K562 (cell line): ENCODE measurements around the gene GGNBP2. TPM values are rescaled to one million over a fixed set of nuclear protein-coding genes. Genes with fewer than 3 reads are reported as not detected.

ENCODE experiments used
- ARID1B ChIP-seq: fragments of 450-650 bp; IDR thresholded peaks from 2 replicates; pipeline ENCODE4 v1.6.1; 2016; ENCODE audit warnings: antibody characterized with exemption, mild to moderate bottlenecking, inconsistent platforms
- ATF1 ChIP-seq, 2 experiments: fragments of 450-650 bp in 1 of 2; IDR thresholded peaks; 2 replicates each; pipeline ENCODE4 v1.6.1; 2016; ENCODE audit warnings: missing compliant biosample characterization in 1 of 2, missing genetic modification characterization in 1 of 2
- BRCA1 ChIP-seq, 2 experiments: fragments of 450-650 bp in 1 of 2; sonication (generic) in 1 of 2; formaldehyde crosslinking in 1 of 2; IDR thresholded peaks; 2 replicates each; pipeline versions ENCODE4 v1.5.0 to v1.6.1; 2017 to 2020; ENCODE audit warnings: mild to moderate bottlenecking in 1 of 2, missing genetic modification reagents in 1 of 2
- CREM ChIP-seq: IDR thresholded peaks from 2 replicates; pipeline ENCODE4 v1.6.1; 2014; ENCODE audit warnings: antibody characterized with exemption, low read depth
- CXXC5 ChIP-seq: fragments of 250-450 bp; sonication (Bioruptor Pico); IDR thresholded peaks from 2 replicates; pipeline ENCODE4 v1.8.0; 2022; ENCODE audit warnings: inconsistent platforms, mild to moderate bottlenecking, moderate library complexity
- DMBX1 ChIP-seq: fragments of 250-450 bp; sonication (Bioruptor Pico); IDR thresholded peaks from 2 replicates; pipeline ENCODE4 v1.8.0; 2022; ENCODE audit warnings: inconsistent platforms, mild to moderate bottlenecking, moderate library complexity, borderline replicate concordance
- ESRRA ChIP-seq: fragments of 450-650 bp; IDR thresholded peaks from 2 replicates; pipeline ENCODE4 v1.6.1; 2014; ENCODE audit warnings: low read depth, mild to moderate bottlenecking, moderate library complexity, borderline replicate concordance
- HSF4 ChIP-seq: fragments of 250-450 bp; sonication (Bioruptor Pico); IDR thresholded peaks from 2 replicates; pipeline ENCODE4 v2.1.2; 2022; ENCODE audit warnings: mild to moderate bottlenecking, moderate library complexity, borderline replicate concordance
- MCM2 ChIP-seq: fragments of 450-650 bp; IDR thresholded peaks from 2 replicates; pipeline ENCODE4 v1.6.1; 2017; ENCODE audit warnings: low read depth, mild to moderate bottlenecking
- MCM7 ChIP-seq, 2 experiments: fragments of 450-650 bp; IDR thresholded peaks; 2 replicates each; pipeline ENCODE4 v1.6.1; 2016 to 2018
- MYBL2 ChIP-seq, 2 experiments: fragments of 450-650 bp in 1 of 2; sonication (generic) in 1 of 2; formaldehyde crosslinking in 1 of 2; IDR thresholded peaks; 2 replicates each; pipeline versions ENCODE4 v1.6.1 to v1.8.1; 2017 to 2022; ENCODE audit warnings: borderline replicate concordance in 1 of 2, inconsistent platforms in 1 of 2, low read depth in 1 of 2, mild to moderate bottlenecking in 1 of 2, missing genetic modification reagents in 1 of 2, moderate library complexity in 1 of 2
- MYNN ChIP-seq, 2 experiments: sonication (generic); formaldehyde crosslinking in 1 of 2; IDR thresholded peaks; 2 replicates each; pipeline versions ENCODE4 v1.5.0 to v1.6.1; 2016 to 2020; ENCODE audit warnings: antibody characterized with exemption in 1 of 2, missing genetic modification reagents in 1 of 2
- POLR2B ChIP-seq: fragments of 450-650 bp; IDR thresholded peaks from 2 replicates; pipeline ENCODE4 v1.6.1; 2018; ENCODE audit warnings: low read depth; ENCODE audit not compliant: partially characterized antibody
- SIX5 ChIP-seq, 2 experiments: IDR thresholded peaks; 2 replicates each; pipeline ENCODE4 v1.6.1; 2011; ENCODE audit warnings: low read length in 2 of 2, borderline replicate concordance in 1 of 2, low read depth in 1 of 2, mild to moderate bottlenecking in 1 of 2, moderate library complexity in 1 of 2; ENCODE audit not compliant: insufficient read depth in 1 of 2
- TAF1 ChIP-seq: IDR thresholded peaks from 2 replicates; pipeline ENCODE4 v1.6.1; 2011; ENCODE audit warnings: mild to moderate bottlenecking, low read length, moderate library complexity; ENCODE audit not compliant: insufficient read depth, control insufficient read depth, severe bottlenecking; ENCODE audit errors: extremely low read depth
- TBP ChIP-seq: optimal IDR thresholded peaks from 2 replicates; pipeline ENCODE3; 2011; ENCODE audit warnings: low read depth, low read length, improper control_type of control experiment
- ZBTB7A ChIP-seq: IDR thresholded peaks from 2 replicates; pipeline ENCODE4 v1.6.1; 2011; ENCODE audit warnings: low read depth, mild to moderate bottlenecking, low read length, moderate library complexity, borderline replicate concordance; ENCODE audit not compliant: control insufficient read depth
- ZNF785 ChIP-seq: fragments of 250-450 bp; sonication (Bioruptor Pico); IDR thresholded peaks from 2 replicates; pipeline ENCODE4 v1.4.0; 2020; ENCODE audit warnings: mild to moderate bottlenecking
- polyA plus RNA-seq, 8 experiments: library from polyadenylated mRNA; depleted of rRNA in 4 of 8; stranded (reverse) in 5 of 8; unstranded in 3 of 8; fragments of >200 nt; fragmentation: Nextera tagmentation in 2 of 8; fragmentation: Illumina TruSeq in 1 of 8; extraction: Ambion mirVana in 2 of 8; extraction: Trizol in 1 of 8; gene quantifications; 2 replicates each; pipeline versions ENCODE4 v1.2.1 to v1.2.3, GENCODE V29; 2011 to 2014; ENCODE audit warnings: inconsistent platforms in 1 of 8, missing spikeins in 1 of 8
- total RNA-seq, 7 experiments: library from RNA; depleted of rRNA in 6 of 7; stranded (reverse); fragments of >200 nt in 6 of 7; fragmentation: Illumina TruSeq in 2 of 7; extraction: Trizol in 2 of 7; gene quantifications; 2 replicates each; pipeline versions ENCODE4 v1.2.1 to v1.2.3, GENCODE V29; 2011 to 2021; ENCODE audit warnings: low replicate concordance in 1 of 7
- TF ChIP-seq, protein P1 (sequence below): fragments of 450-650 bp; formaldehyde crosslinking; IDR thresholded peaks from 2 replicates; pipeline ENCODE4 v1.4.0; 2022; ENCODE audit warnings: mild to moderate bottlenecking, moderate library complexity
- TF ChIP-seq, protein P2 (sequence below): sonication (generic); formaldehyde crosslinking; IDR thresholded peaks from 2 replicates; pipeline ENCODE4 v1.8.1; 2023; ENCODE audit warnings: mild to moderate bottlenecking, missing genetic modification reagents
- TF ChIP-seq, protein P3 (sequence below): fragments of 250-450 bp; sonication (Bioruptor Pico); IDR thresholded peaks from 2 replicates; pipeline ENCODE4 v1.8.0; 2021; ENCODE audit warnings: moderate library complexity, mild to moderate bottlenecking, inconsistent platforms
- TF ChIP-seq, protein P4 (sequence below): fragments of 250-450 bp; sonication (Bioruptor Pico); IDR thresholded peaks from 2 replicates; pipeline ENCODE4 v1.5.0; 2022; ENCODE audit warnings: mild to moderate bottlenecking

The GGNBP2 gene
- total and polyA plus RNA-seq, 9 of the 15 experiments (the other 6 are each of a cell fraction or from before 2014, with no cell fraction given), result 35.7 to 96.6 (median 64.1) TPM

DNA sequence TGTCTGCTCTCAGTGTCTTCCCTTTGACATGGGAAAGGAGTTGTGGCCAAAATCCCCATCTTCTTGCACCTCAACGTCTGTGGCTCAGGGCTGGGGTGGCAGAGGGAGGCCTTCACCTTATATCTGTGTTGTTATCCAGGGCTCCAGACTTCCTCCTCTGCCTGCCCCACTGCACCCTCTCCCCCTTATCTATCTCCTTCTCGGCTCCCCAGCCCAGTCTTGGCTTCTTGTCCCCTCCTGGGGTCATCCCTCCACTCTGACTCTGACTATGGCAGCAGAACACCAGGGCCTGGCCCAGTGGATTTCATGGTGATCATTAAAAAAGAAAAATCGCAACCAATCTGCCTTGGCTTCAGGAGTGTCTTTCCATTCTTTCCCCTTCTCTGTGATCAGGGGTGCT is 55.7 kb downstream of the GGNBP2 start (continued):
- TF ChIP-seq, protein P1, sequence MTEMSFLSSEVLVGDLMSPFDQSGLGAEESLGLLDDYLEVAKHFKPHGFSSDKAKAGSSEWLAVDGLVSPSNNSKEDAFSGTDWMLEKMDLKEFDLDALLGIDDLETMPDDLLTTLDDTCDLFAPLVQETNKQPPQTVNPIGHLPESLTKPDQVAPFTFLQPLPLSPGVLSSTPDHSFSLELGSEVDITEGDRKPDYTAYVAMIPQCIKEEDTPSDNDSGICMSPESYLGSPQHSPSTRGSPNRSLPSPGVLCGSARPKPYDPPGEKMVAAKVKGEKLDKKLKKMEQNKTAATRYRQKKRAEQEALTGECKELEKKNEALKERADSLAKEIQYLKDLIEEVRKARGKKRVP (CRISPR knock-in tag), result no peak
- TF ChIP-seq, protein P2, sequence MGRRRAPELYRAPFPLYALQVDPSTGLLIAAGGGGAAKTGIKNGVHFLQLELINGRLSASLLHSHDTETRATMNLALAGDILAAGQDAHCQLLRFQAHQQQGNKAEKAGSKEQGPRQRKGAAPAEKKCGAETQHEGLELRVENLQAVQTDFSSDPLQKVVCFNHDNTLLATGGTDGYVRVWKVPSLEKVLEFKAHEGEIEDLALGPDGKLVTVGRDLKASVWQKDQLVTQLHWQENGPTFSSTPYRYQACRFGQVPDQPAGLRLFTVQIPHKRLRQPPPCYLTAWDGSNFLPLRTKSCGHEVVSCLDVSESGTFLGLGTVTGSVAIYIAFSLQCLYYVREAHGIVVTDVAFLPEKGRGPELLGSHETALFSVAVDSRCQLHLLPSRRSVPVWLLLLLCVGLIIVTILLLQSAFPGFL, result no peak
- TF ChIP-seq ATF1 (CRISPR knock-in tag; IDR thresholded peaks at IDR 0.05), result no peak
- TF ChIP-seq ATF1 (tag; IDR thresholded peaks at IDR 0.05), result no peak
- TF ChIP-seq MCM7 (IDR thresholded peaks at IDR 0.05), result no peak
- peak; percentile 20 for TF ChIP-seq TAF1
- peak; percentile 47; the same call in 1 of the 2 replicates for TF ChIP-seq ZBTB7A
- TF ChIP-seq MYBL2 (IDR thresholded peaks at IDR 0.05; ENCODE audit: low read depth), result no peak
- TF ChIP-seq MYBL2 (CRISPR knock-in tag; IDR thresholded peaks at IDR 0.05; ENCODE audit: borderline replicate concordance), result no peak
- TF ChIP-seq POLR2B, result no peak
- peak; percentile 91 for TF ChIP-seq ARID1B
- TF ChIP-seq ZNF785 (CRISPR knock-in tag), result no peak
- no peak for TF ChIP-seq SIX5 (IDR thresholded peaks at IDR 0.05; ENCODE audit: borderline replicate concordance in 1 of 2, insufficient read depth in 1 of 2, low read depth in 1 of 2, low read length in 2 of 2)
- peak; percentile 31; the same call in 1 of the 2 replicates for TF ChIP-seq DMBX1 (CRISPR knock-in tag)
- peak; percentile 2; the same call in 1 of the 2 replicates for TF ChIP-seq CXXC5
- TF ChIP-seq, protein P3, sequence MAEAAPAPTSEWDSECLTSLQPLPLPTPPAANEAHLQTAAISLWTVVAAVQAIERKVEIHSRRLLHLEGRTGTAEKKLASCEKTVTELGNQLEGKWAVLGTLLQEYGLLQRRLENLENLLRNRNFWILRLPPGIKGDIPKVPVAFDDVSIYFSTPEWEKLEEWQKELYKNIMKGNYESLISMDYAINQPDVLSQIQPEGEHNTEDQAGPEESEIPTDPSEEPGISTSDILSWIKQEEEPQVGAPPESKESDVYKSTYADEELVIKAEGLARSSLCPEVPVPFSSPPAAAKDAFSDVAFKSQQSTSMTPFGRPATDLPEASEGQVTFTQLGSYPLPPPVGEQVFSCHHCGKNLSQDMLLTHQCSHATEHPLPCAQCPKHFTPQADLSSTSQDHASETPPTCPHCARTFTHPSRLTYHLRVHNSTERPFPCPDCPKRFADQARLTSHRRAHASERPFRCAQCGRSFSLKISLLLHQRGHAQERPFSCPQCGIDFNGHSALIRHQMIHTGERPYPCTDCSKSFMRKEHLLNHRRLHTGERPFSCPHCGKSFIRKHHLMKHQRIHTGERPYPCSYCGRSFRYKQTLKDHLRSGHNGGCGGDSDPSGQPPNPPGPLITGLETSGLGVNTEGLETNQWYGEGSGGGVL (CRISPR knock-in tag), result no peak
- TF ChIP-seq TBP, result peak; percentile 23
- peak; percentile 37; the same call in 1 of the 2 replicates for TF ChIP-seq CREM
- TF ChIP-seq BRCA1 (IDR thresholded peaks at IDR 0.05), result no peak
- no peak for TF ChIP-seq BRCA1 (CRISPR knock-in tag; IDR thresholded peaks at IDR 0.05)
- TF ChIP-seq, protein P4, sequence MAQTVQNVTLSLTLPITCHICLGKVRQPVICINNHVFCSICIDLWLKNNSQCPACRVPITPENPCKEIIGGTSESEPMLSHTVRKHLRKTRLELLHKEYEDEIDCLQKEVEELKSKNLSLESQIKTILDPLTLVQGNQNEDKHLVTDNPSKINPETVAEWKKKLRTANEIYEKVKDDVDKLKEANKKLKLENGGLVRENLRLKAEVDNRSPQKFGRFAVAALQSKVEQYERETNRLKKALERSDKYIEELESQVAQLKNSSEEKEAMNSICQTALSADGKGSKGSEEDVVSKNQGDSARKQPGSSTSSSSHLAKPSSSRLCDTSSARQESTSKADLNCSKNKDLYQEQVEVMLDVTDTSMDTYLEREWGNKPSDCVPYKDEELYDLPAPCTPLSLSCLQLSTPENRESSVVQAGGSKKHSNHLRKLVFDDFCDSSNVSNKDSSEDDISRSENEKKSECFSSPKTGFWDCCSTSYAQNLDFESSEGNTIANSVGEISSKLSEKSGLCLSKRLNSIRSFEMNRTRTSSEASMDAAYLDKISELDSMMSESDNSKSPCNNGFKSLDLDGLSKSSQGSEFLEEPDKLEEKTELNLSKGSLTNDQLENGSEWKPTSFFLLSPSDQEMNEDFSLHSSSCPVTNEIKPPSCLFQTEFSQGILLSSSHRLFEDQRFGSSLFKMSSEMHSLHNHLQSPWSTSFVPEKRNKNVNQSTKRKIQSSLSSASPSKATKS (CRISPR knock-in tag), result no peak
- TF ChIP-seq MYNN (IDR thresholded peaks at IDR 0.05), result peak; percentile 68; the same call in 1 of the 2 replicates
- TF ChIP-seq MYNN (CRISPR knock-in tag; IDR thresholded peaks at IDR 0.05), result no peak
- TF ChIP-seq MCM2, result no peak
- no peak for TF ChIP-seq HSF4 (CRISPR knock-in tag)
- no peak for TF ChIP-seq ESRRA
